H1 (cell line): ENCODE data around the gene MDM4. TPM values are rescaled to one million over a fixed set of nuclear protein-coding genes. Genes with fewer than 3 reads are reported as not detected.

Experiments used
- CTCF ChIA-PET: fragments of 300-600 bp; sonication (Branson Sonifier 250); formaldehyde crosslinking; loops from one replicate; lab custom pipeline; 2021; ENCODE audit not compliant: partially characterized antibody; lab: Charles Lee
- POLR2A ChIA-PET: fragments of 300-600 bp; sonication (Branson Sonifier 250); formaldehyde crosslinking; loops from one replicate; lab custom pipeline; 2021; ENCODE audit warnings: inconsistent platforms; ENCODE audit not compliant: partially characterized antibody; lab: Charles Lee
- DNase-seq, 2 experiments: peaks; one replicate each; pipeline versions ENCODE4 v3.0.0 to v3.0.0-alpha.2; 2010 to 2022; ENCODE audit warnings: low spot score in 2 of 2, low read depth in 1 of 2, mixed read lengths in 1 of 2
- FAIRE-seq: peaks from 2 replicates; lab custom pipeline; 2011; peaks lifted over from hg19 to GRCh38; lab: Jason Lieb, UNC
- H2AFZ ChIP-seq: 2 replicates; pipeline ENCODE4 v1.8.1; 2012; ENCODE audit warnings: low read length, inconsistent platforms
- H2AK5ac ChIP-seq: 2 replicates; pipeline ENCODE4 v1.6.1; 2013; ENCODE audit warnings: low read depth, low read length
- H2BK120ac ChIP-seq: replicated peaks from 2 replicates; pipeline ENCODE3; 2013; ENCODE audit warnings: low read depth, low read length, inconsistent platforms
- H2BK12ac ChIP-seq: 2 replicates; pipeline ENCODE4 v1.6.1; 2013; ENCODE audit warnings: low read depth, low read length
- H2BK15ac ChIP-seq: 2 replicates; pipeline ENCODE4 v1.6.1; 2013; ENCODE audit warnings: low read length
- H2BK20ac ChIP-seq: 2 replicates; pipeline ENCODE4 v1.6.1; 2013; ENCODE audit warnings: low read length
- H2BK5ac ChIP-seq: 2 replicates; pipeline ENCODE4 v1.6.1; 2013; ENCODE audit warnings: low read depth, low read length
- H3K14ac ChIP-seq: 2 replicates; pipeline ENCODE4 v1.6.1; 2013; ENCODE audit warnings: inconsistent platforms; ENCODE audit not compliant: insufficient read length
- H3K18ac ChIP-seq: 2 replicates; pipeline ENCODE4 v1.6.1; 2013; ENCODE audit warnings: low read length; ENCODE audit errors: extremely low read depth
- H3K23ac ChIP-seq: 2 replicates; pipeline ENCODE4 v1.6.1; 2013; ENCODE audit warnings: inconsistent platforms; ENCODE audit not compliant: insufficient read length
- H3K23me2 ChIP-seq: 2 replicates; pipeline ENCODE4 v1.6.1; 2013; ENCODE audit warnings: low read depth, low read length
- H3K27ac ChIP-seq: 2 replicates; pipeline ENCODE4 v1.6.1; 2011; ENCODE audit warnings: low read depth, low read length, inconsistent platforms
- H3K27me3 ChIP-seq, 4 experiments: replicated peaks in 1 of 4; 1 replicate in 1 of 4; 2 replicates in 3 of 4; pipeline versions ENCODE4 v1.6.1 to v1.8.1; 2011 to 2013; ENCODE audit warnings: low read length in 3 of 4, mild to moderate bottlenecking in 3 of 4, inconsistent platforms in 2 of 4, mixed read lengths in 2 of 4, moderate library complexity in 1 of 4; ENCODE audit not compliant: control insufficient read depth in 3 of 4, insufficient read depth in 3 of 4; ENCODE audit errors: extremely low read depth in 1 of 4
- H3K36me3 ChIP-seq, 4 experiments: 2 replicates each; pipeline versions ENCODE4 v1.6.1 to v1.8.1; 2011 to 2013; ENCODE audit warnings: mild to moderate bottlenecking in 4 of 4, low read length in 3 of 4, moderate library complexity in 2 of 4, control low read depth in 1 of 4, inconsistent platforms in 1 of 4; ENCODE audit not compliant: insufficient read depth in 4 of 4, control insufficient read depth in 2 of 4
- H3K4ac ChIP-seq: replicated peaks from 2 replicates; pipeline ENCODE3; 2013; ENCODE audit warnings: low read length, low read depth, mixed read lengths, inconsistent platforms; ENCODE audit not compliant: insufficient read length
- H3K4me1 ChIP-seq, 4 experiments: replicated peaks in 1 of 4; 1 replicate in 1 of 4; 2 replicates in 3 of 4; pipeline versions ENCODE4 v1.6.1 to v1.8.1; 2011 to 2013; ENCODE audit warnings: low read length in 3 of 4, inconsistent platforms in 2 of 4, mixed read lengths in 1 of 4; ENCODE audit not compliant: insufficient read depth in 4 of 4, control insufficient read depth in 3 of 4
- H3K4me2 ChIP-seq, 2 experiments: 2 replicates each; pipeline versions ENCODE4 v1.6.1 to v1.8.1; 2011 to 2013; ENCODE audit warnings: low read depth in 2 of 2, low read length in 2 of 2, control low read depth in 1 of 2, inconsistent platforms in 1 of 2, mild to moderate bottlenecking in 1 of 2; ENCODE audit not compliant: insufficient read depth in 1 of 2
- H3K4me3 ChIP-seq, 4 experiments: fragments of 200-600, 300-600 bp in 1 of 4; sonication (generic), shearing (Covaris generic), sonication (Bioruptor Twin) in 1 of 4; 2 replicates each; pipeline versions ENCODE4 v1.5.1 to v1.8.1; 2011 to 2016; ENCODE audit warnings: low read length in 4 of 4, low read depth in 3 of 4, control low read depth in 2 of 4, inconsistent platforms in 2 of 4, mild to moderate bottlenecking in 2 of 4, mixed read lengths in 1 of 4, moderate library complexity in 1 of 4; ENCODE audit not compliant: insufficient read depth in 2 of 4; ENCODE audit errors: extremely low read depth in 1 of 4
- H3K56ac ChIP-seq: replicated peaks from 2 replicates; pipeline ENCODE3; 2013; ENCODE audit warnings: low read depth, mild to moderate bottlenecking, mixed read lengths, low read length, inconsistent platforms; ENCODE audit not compliant: insufficient read length
- H3K79me1 ChIP-seq: 2 replicates; pipeline ENCODE4 v1.6.1; 2013; ENCODE audit warnings: low read depth, low read length, control low read depth
- H3K79me2 ChIP-seq, 2 experiments: 2 replicates each; pipeline versions ENCODE4 v1.6.1 to v1.8.1; 2012 to 2013; ENCODE audit warnings: low read length in 2 of 2, mild to moderate bottlenecking in 2 of 2, inconsistent platforms in 1 of 2; ENCODE audit not compliant: insufficient read depth in 2 of 2, control insufficient read depth in 1 of 2
- H3K9ac ChIP-seq, 4 experiments: replicated peaks in 1 of 4; 1 replicate in 1 of 4; 2 replicates in 3 of 4; pipeline versions ENCODE4 v1.6.1 to v1.8.1; 2011 to 2013; ENCODE audit warnings: low read depth in 3 of 4, low read length in 3 of 4, control low read depth in 2 of 4, mild to moderate bottlenecking in 2 of 4, moderate library complexity in 2 of 4, inconsistent platforms in 1 of 4; ENCODE audit errors: extremely low read depth in 1 of 4
- H3K9me3 ChIP-seq, 2 experiments: 2 replicates each; pipeline versions ENCODE4 v1.6.1 to v1.8.1; 2012 to 2013; ENCODE audit warnings: mild to moderate bottlenecking in 2 of 2, moderate library complexity in 2 of 2, control low read depth in 1 of 2, inconsistent platforms in 1 of 2, low read depth in 1 of 2, low read length in 1 of 2, mixed read lengths in 1 of 2; ENCODE audit not compliant: insufficient read depth in 2 of 2
- H4K20me1 ChIP-seq, 2 experiments: replicated peaks in 1 of 2; 2 replicates each; pipeline versions ENCODE3 to v1.8.1; 2011 to 2013; ENCODE audit warnings: inconsistent platforms in 2 of 2, low read length in 2 of 2, mild to moderate bottlenecking in 1 of 2; ENCODE audit not compliant: insufficient read depth in 2 of 2, control insufficient read depth in 1 of 2
- H4K5ac ChIP-seq: 2 replicates; pipeline ENCODE4 v1.6.1; 2013; ENCODE audit warnings: low read length, low read depth, mixed read lengths, inconsistent platforms; ENCODE audit not compliant: insufficient read length
- H4K8ac ChIP-seq: 2 replicates; pipeline ENCODE4 v1.8.0; 2013; ENCODE audit warnings: mild to moderate bottlenecking, moderate library complexity, low read length, inconsistent platforms; ENCODE audit not compliant: insufficient read depth; ENCODE audit errors: extremely low read depth
- H4K91ac ChIP-seq: replicated peaks from 2 replicates; pipeline ENCODE3; 2013; ENCODE audit warnings: low read length, mixed read lengths, inconsistent platforms; ENCODE audit not compliant: insufficient read length
- SIN3A ChIP-seq, 2 experiments: IDR thresholded peaks in 1 of 2; conservative IDR thresholded peaks in 1 of 2; 2 replicates each; pipeline ENCODE4 v1.6.1; 2011 to 2012; ENCODE audit warnings: low read length in 2 of 2, improper control_type of control experiment in 1 of 2, low read depth in 1 of 2, mild to moderate bottlenecking in 1 of 2
- WGBS, 2 experiments: shearing (Covaris generic) in 1 of 2; methylation state at CpG; one replicate each; pipeline versions ENCODE4 v1.1.6 to v1.1.7; 2013 to 2015; ENCODE audit warnings: low lambda C conversion rate in 2 of 2, mixed read lengths in 2 of 2, inconsistent platforms in 1 of 2, low coverage in 1 of 2, missing lambda C conversion rate in 1 of 2; ENCODE audit not compliant: insufficient replicate concordance in 2 of 2, insufficient coverage in 1 of 2, insufficient read length in 1 of 2; ENCODE audit errors: extremely low coverage in 1 of 2, missing lambda C conversion rate in 1 of 2; 5-methylcytosine and 5-hydroxymethylcytosine counted together
- polyA plus RNA-seq, 7 experiments: library from polyadenylated mRNA; depleted of rRNA in 3 of 7; stranded (reverse) in 5 of 7; unstranded in 2 of 7; fragments of >200 nt in 5 of 7; fragments of 200-250 nt in 2 of 7; gene quantifications; 1 replicate in 5 of 7; 2 replicates in 1 of 7; 4 replicates in 1 of 7; pipeline versions ENCODE4 v1.2.1 to v1.2.3, GENCODE V29; 2011 to 2013; ENCODE audit warnings: missing spikeins in 2 of 7, mixed read lengths in 2 of 7
- total RNA-seq: library from RNA; stranded (reverse); fragmentation: NEBNext Ultra II Directional; extraction: Animal tissue kit (Norgen Biotek cat#: 25700); gene quantifications from 2 replicates; pipeline ENCODE4 v1.2.1, GENCODE V29; 2021
- TF ChIP-seq, protein P1 (sequence below), 3 experiments: IDR thresholded peaks; 1 replicate in 2 of 3; 2 replicates in 1 of 3; pipeline versions ENCODE4 v1.5.1 to v1.6.1; 2011; ENCODE audit warnings: low read length in 3 of 3, mild to moderate bottlenecking in 3 of 3, inconsistent platforms in 2 of 3, low read depth in 1 of 3, moderate library complexity in 1 of 3; ENCODE audit not compliant: insufficient read depth in 1 of 3; ENCODE audit errors: control extremely low read depth in 1 of 3

MDM4 gene
- total and polyA plus RNA-seq, 2 of the 8 experiments (the other 6 are each of a cell fraction or from before 2014, with no cell fraction given): 10.8 to 84.9 TPM

DNA sequence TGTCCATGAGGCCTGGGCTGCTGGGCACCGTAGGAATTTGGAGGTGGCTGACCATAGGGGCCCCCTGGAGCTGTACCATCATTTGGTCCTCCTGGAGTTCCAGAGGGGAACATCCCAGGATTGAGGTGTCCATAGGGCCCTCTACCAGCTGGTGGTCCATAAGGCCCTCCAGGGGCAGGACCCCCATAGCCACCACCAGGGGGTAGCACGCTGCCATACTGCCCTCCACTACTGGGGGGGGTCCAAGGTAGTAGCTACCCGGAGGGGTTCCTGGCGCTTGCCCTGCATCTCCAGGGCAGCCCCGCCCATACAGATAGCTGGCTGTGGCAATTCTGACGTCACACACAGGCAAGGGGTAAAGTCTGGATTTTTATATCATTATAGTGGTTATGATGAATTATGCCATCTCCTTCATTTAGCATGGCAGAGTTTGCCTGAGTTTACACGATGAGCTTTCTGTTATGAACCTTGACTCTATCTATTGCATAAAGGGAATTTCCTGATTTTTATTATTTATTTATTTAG is 13.2 kb downstream of the MDM4 start:
- H3K9me3 ChIP-seq: no peaks in the 10 kb centered on the region
- ChIA-PET CTCF (interaction anchor here (0.6 to 2.8 kb wide), 8 partner anchors 21 to 1129 kb away, joined by 3 to 9 read pairs (median 3); no protein-coding TSS in a partner anchor), POLR2A (interaction anchor here (1.1 to 6.9 kb wide), 4 partner anchors 11 to 23 kb away, joined by 3 to 54 read pairs (median 4); partner anchors contain the start of gene MDM4)
- H3K4ac ChIP-seq: no peak overlapping the region
- H3K36me3 ChIP-seq: peaks cover 28 to 62% (median 32%) of the 10 kb centered on the region in 4 experiments
- no peaks in the 10 kb centered on the region for H3K27me3 ChIP-seq
- TF ChIP-seq, protein P1, sequence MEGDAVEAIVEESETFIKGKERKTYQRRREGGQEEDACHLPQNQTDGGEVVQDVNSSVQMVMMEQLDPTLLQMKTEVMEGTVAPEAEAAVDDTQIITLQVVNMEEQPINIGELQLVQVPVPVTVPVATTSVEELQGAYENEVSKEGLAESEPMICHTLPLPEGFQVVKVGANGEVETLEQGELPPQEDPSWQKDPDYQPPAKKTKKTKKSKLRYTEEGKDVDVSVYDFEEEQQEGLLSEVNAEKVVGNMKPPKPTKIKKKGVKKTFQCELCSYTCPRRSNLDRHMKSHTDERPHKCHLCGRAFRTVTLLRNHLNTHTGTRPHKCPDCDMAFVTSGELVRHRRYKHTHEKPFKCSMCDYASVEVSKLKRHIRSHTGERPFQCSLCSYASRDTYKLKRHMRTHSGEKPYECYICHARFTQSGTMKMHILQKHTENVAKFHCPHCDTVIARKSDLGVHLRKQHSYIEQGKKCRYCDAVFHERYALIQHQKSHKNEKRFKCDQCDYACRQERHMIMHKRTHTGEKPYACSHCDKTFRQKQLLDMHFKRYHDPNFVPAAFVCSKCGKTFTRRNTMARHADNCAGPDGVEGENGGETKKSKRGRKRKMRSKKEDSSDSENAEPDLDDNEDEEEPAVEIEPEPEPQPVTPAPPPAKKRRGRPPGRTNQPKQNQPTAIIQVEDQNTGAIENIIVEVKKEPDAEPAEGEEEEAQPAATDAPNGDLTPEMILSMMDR (IDR thresholded peaks at IDR 0.05; ENCODE audit: control extremely low read depth in 1 of 3, insufficient read depth in 1 of 3, low read depth in 1 of 3, low read length in 3 of 3): peak in 1 of 3 experiments; percentile 3; a peak in 1 of 4 replicates
- no peak for TF ChIP-seq SIN3A (conservative IDR thresholded peaks at IDR 0.05 in 1 of 2, IDR thresholded peaks at IDR 0.05 in 1 of 2; ENCODE audit: low read depth in 1 of 2, low read length in 2 of 2)
- WGBS, 2 experiments: 92% methylated on average over 7 of the region's 7 CpGs; no CpG with 5 or more reads in 1 of the 2 experiments
- H3K23ac ChIP-seq: no peak overlapping the region
- no peak overlapping the region for H2BK20ac ChIP-seq
- no peak overlapping the region for H3K18ac ChIP-seq
- FAIRE-seq: no peak
- no peaks in the 10 kb centered on the region for H3K23me2 ChIP-seq
- no peak overlapping the region for H3K9ac ChIP-seq
- 0 out of 2 replicates have a peak, but pooled peaks cover 2% of the 10 kb centered on the region for H3K79me1 ChIP-seq
- no peak overlapping the region for H2BK15ac ChIP-seq
- H4K5ac ChIP-seq: no peak overlapping the region
- no peak overlapping the region for H3K14ac ChIP-seq
- no peak overlapping the region for H4K8ac ChIP-seq
- H3K4me2 ChIP-seq: no peak overlapping the region
- peaks cover 0 to 9% of the 10 kb centered on the region in 2 experiments; a peak in 2 of 4 replicates for H3K79me2 ChIP-seq
- DNase-seq: no peak
- H2BK12ac ChIP-seq: no peak overlapping the region
- H3K27ac ChIP-seq: no peak overlapping the region
- no peak overlapping the region for H2AK5ac ChIP-seq
- H4K20me1 ChIP-seq: peaks cover 0 to 4% of the 10 kb centered on the region in 2 experiments
- H3K4me1 ChIP-seq: no peaks in the 10 kb centered on the region
- H2BK120ac ChIP-seq: no peak overlapping the region
- no peak overlapping the region for H4K91ac ChIP-seq
- no peak overlapping the region for H2BK5ac ChIP-seq
- H2AFZ ChIP-seq: no peak overlapping the region
- no peak overlapping the region for H3K4me3 ChIP-seq
- no peak overlapping the region for H3K56ac ChIP-seq
